ENCODE results near the gene RPS6KA5. TPM values are rescaled to one million over a fixed set of nuclear protein-coding genes. Genes with fewer than 3 reads are reported as not detected.

Gene RPS6KA5
- total RNA-seq, 1 experiment from 2014 or later, result 3.8 TPM

DNA sequence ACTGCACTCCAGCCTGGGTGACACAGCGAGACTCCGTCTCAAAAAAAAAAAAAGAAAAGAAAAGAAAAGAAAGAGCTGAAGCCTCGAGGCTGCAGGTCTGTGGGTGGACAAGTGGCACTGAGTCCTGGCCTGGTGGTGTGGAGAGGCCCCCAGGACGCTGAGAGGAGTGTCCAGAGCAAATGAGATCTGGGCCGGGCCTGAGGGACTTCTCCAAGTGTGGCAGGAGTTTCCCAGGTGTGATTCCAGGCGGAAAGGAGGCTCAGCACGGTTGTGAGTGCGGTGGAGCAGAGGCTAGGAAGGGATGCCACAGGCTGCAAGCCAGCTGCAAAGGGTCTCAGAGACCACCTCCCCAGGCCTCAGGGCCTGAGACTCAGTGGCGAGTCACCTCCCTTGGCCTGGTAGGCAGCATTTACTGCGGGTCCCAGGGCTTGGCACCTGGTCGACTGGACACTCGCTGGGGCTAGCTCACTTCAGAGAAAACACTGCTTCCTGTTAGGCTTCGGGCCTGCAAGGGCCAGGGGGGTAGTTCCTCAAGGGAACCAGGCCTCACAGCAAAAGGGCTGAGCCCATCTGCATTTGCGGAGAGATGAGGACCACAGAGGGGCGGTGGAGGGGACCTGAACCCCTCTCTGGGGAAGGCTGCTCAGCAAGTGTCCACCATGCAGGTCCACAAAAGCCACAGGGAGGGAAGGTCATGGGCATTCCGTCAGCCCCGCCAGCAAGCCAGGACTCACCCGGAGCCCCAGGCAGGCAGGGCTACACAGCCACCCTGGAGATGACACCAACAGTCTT is 256.0 kb downstream of the RPS6KA5 start:
- peak overlapping the region; percentile 52 for H4K8ac ChIP-seq (replicated peaks; ENCODE audit: insufficient read length, low read depth, low read length)
- peak overlapping the region in 1 of 2 experiments; percentile 26; a peak in 1 of 5 replicates for H3K4me3 Mint-ChIP-seq
- no peaks in the 10 kb centered on the region for H4K20me1 ChIP-seq (ENCODE audit: control insufficient read depth, insufficient read depth, insufficient read length)
- WGBS (ENCODE audit: extremely low coverage, insufficient read length, low lambda C conversion rate), result no CpG with 5 or more reads among the region's 18 CpGs
- peaks cover 16 to 21% of the 10 kb centered on the region in 2 experiments for H3K4me1 Mint-ChIP-seq
- no peak overlapping the region for H3T11ph ChIP-seq (ENCODE audit: low read length)
- peak overlapping the region; percentile 64 to 95 (median 73); a peak in 5 of 7 replicates for H3K27ac Mint-ChIP-seq
- H3K4me2 ChIP-seq (ENCODE audit: insufficient read depth, insufficient read length, low read length), result no peak overlapping the region
- H3K9me3 ChIP-seq (ENCODE audit: control insufficient read depth, low read depth, low read length), result no peaks in the 10 kb centered on the region
- H3K4me1 ChIP-seq (ENCODE audit: insufficient read depth, low read length), result peaks cover 6% of the 10 kb centered on the region; the same call in 1 of the 2 replicates
- no peak overlapping the region for H2AFZ ChIP-seq (ENCODE audit: low read length)
- no peak for DNase-seq
- no peak overlapping the region for H2BK12ac ChIP-seq (ENCODE audit: insufficient read length, low read depth, low read length)
- no peak overlapping the region for H2BK120ac ChIP-seq (ENCODE audit: low read depth, low read length, poor library complexity, severe bottlenecking)
- H3K27me3 ChIP-seq (ENCODE audit: insufficient read depth, low read length), result no peaks in the 10 kb centered on the region
- TF ChIP-seq, protein P1, sequence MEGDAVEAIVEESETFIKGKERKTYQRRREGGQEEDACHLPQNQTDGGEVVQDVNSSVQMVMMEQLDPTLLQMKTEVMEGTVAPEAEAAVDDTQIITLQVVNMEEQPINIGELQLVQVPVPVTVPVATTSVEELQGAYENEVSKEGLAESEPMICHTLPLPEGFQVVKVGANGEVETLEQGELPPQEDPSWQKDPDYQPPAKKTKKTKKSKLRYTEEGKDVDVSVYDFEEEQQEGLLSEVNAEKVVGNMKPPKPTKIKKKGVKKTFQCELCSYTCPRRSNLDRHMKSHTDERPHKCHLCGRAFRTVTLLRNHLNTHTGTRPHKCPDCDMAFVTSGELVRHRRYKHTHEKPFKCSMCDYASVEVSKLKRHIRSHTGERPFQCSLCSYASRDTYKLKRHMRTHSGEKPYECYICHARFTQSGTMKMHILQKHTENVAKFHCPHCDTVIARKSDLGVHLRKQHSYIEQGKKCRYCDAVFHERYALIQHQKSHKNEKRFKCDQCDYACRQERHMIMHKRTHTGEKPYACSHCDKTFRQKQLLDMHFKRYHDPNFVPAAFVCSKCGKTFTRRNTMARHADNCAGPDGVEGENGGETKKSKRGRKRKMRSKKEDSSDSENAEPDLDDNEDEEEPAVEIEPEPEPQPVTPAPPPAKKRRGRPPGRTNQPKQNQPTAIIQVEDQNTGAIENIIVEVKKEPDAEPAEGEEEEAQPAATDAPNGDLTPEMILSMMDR (conservative IDR thresholded peaks at IDR 0.05), result no peak
- no peak overlapping the region for H3K9ac ChIP-seq (ENCODE audit: extremely low read depth, insufficient read length, low read length)
- H3K27me3 Mint-ChIP-seq (ENCODE audit: low read depth), result no peaks in the 10 kb centered on the region
- H2BK5ac ChIP-seq (ENCODE audit: insufficient read length, low read length), result peak overlapping the region; percentile 67
- no peaks in the 10 kb centered on the region for H3K79me2 ChIP-seq (ENCODE audit: insufficient read depth, low read length)
- H3K4ac ChIP-seq (ENCODE audit: low read depth, low read length), result peak overlapping the region; percentile 21; the same call in 1 of the 2 replicates
- H2BK20ac ChIP-seq (ENCODE audit: low read depth, low read length, poor library complexity, severe bottlenecking), result no peak overlapping the region
- H3K27ac ChIP-seq (ENCODE audit: insufficient read length, low read depth, low read length), result no peak overlapping the region
- H3K23ac ChIP-seq (ENCODE audit: insufficient read length, low read depth, low read length), result no peak overlapping the region
- H3K56ac ChIP-seq (ENCODE audit: insufficient read length, low read depth, low read length), result peak overlapping the region; percentile 82
- peak overlapping the region; percentile 46 for H4K5ac ChIP-seq (ENCODE audit: insufficient read length, low read depth, low read length)
- no peaks in the 10 kb centered on the region; a peak in 1 of 5 replicates for H3K9me3 Mint-ChIP-seq
- peaks cover 0 to 5% (median 0%) of the 10 kb centered on the region in 3 experiments; a peak in 1 of 7 replicates for H3K36me3 Mint-ChIP-seq (ENCODE audit: insufficient read depth in 1 of 3, low read depth in 3 of 3)
- peak overlapping the region; percentile 59 for H3K18ac ChIP-seq (ENCODE audit: insufficient read length, low read depth, low read length)
- no peak overlapping the region; the same call in 1 of the 2 replicates for H2BK15ac ChIP-seq (ENCODE audit: low read depth, low read length)
- peaks cover 3% of the 10 kb centered on the region for H3K23me2 ChIP-seq (ENCODE audit: insufficient read length, low read depth, low read length, poor library complexity, severe bottlenecking)
- no peak overlapping the region for H4K91ac ChIP-seq (ENCODE audit: insufficient read length, low read depth, low read length)
- no peaks in the 10 kb centered on the region for H3K79me1 ChIP-seq (ENCODE audit: insufficient read depth, low read depth, low read length, poor library complexity, severe bottlenecking)
- peak overlapping the region; percentile 87 for H2AK5ac ChIP-seq (ENCODE audit: insufficient read length, low read length)
- H3K14ac ChIP-seq (ENCODE audit: insufficient read depth, low read length), result peak overlapping the region; percentile 68; the same call in 1 of the 2 replicates
